Type B pancreatic cell (in vitro differentiated cells): ENCODE results near the gene COL2A1. TPM values are rescaled to one million over a fixed set of nuclear protein-coding genes. Genes with fewer than 3 reads are reported as not detected.

Source experiments
- DNase-seq: peaks from one replicate; pipeline ENCODE4 v3.0.0; 2021; ENCODE audit warnings: mixed read lengths; ENCODE audit not compliant: unreplicated experiment; ENCODE audit errors: extremely low spot score
- H3K27ac Mint-ChIP-seq: 2 replicates; pipeline ENCODE4 v1.8.0; 2021; ENCODE audit warnings: mild to moderate bottlenecking, mixed read lengths
- H3K27me3 Mint-ChIP-seq: 2 replicates; pipeline ENCODE4 v1.8.0; 2021; ENCODE audit warnings: mixed read lengths
- H3K36me3 Mint-ChIP-seq: 2 replicates; pipeline ENCODE4 v1.8.0; 2021; ENCODE audit warnings: mixed read lengths
- H3K4me1 Mint-ChIP-seq: one replicate; pipeline ENCODE4 v1.8.0; 2021; ENCODE audit warnings: mixed read lengths; ENCODE audit not compliant: unreplicated experiment
- H3K4me3 Mint-ChIP-seq: 2 replicates; pipeline ENCODE4 v1.8.0; 2021; ENCODE audit warnings: mild to moderate bottlenecking, mixed read lengths
- H3K9me3 Mint-ChIP-seq: 2 replicates; pipeline ENCODE4 v1.8.0; 2021; ENCODE audit warnings: mixed read lengths
- CTCF ChIP-seq: fragments of 200-600 bp; sonication (generic); conservative IDR thresholded peaks from 2 replicates; pipeline ENCODE4 v1.5.0; 2021; ENCODE audit warnings: antibody characterized with exemption, mild to moderate bottlenecking
- total RNA-seq: library from RNA; stranded (reverse); gene quantifications from 2 replicates; pipeline ENCODE4 v1.2.1, GENCODE V29; 2021; ENCODE audit warnings: low replicate concordance

COL2A1 gene
- total RNA-seq, 1 donor from 2014 or later: 227 TPM

DNA sequence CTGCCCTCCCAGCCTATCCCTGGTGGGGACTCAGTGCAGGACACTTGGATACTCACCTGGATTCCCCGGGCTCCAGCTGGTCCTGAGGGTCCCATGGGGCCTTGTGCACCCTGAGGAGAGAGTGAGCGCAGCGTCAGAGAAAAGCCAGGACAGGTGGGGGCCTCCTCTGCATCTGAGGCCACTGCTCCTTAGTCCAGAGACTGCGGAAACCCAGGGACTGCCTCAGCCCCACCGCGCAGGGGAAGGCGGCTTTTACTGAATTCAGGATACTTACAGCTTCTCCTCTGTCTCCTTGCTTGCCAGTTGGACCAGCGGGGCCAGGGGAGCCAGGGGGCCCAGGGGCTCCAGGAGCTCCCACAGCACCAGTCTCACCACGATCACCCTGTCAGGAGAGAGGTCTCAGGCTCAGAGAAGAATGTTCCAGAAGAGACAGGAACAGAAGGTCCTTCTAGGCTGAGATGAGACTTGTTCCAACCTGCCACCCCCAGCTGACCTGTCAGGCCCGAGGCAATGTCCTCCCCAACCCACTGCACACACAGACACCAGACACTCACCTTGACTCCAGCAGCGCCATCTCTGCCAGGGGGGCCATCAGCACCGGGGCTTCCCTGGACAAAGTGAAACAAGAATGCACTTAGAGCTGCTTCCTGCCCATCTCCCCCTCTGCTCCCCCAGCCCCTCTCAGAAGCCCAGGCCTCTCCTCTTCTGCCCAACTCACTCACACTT lies 27.1 kb downstream of the COL2A1 start:
- Mint-ChIP-seq H3K27me3 (no peaks in the 10 kb centered on the region), H3K36me3 (peaks cover 4% of the 10 kb centered on the region), H3K4me1 (no peaks in the 10 kb centered on the region), H3K27ac (no peak overlapping the region), H3K9me3 (no peaks in the 10 kb centered on the region), H3K4me3 (no peak overlapping the region)
- TF ChIP-seq CTCF: no peak
- no peak for DNase-seq

DNA sequence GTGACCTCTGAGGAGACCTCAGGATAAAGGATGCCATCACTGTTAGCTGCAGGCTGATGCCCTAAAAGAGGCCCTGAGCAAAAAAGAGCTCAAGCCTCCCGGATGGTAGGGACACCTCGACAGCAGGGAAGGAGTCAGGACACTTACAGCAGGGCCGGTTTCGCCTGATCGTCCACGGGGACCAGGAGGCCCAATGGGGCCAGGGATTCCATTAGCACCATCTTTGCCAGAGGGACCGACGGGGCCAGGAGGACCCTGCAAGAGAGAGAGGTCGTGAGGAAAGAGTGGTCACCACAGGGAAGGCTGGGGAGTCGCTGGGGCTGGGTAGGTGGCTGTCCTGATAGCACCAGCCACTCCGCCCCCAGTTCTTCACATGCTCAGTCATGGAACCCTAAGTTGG lies 28.5 kb downstream of the COL2A1 start:
- Mint-ChIP-seq H3K36me3 (peaks cover 4% of the 10 kb centered on the region), H3K4me1 (no peaks in the 10 kb centered on the region), H3K27ac (no peak overlapping the region), H3K9me3 (no peaks in the 10 kb centered on the region), H3K27me3 (no peaks in the 10 kb centered on the region), H3K4me3 (no peak overlapping the region)
- DNase-seq: no peak
- TF ChIP-seq CTCF: no peak

DNA sequence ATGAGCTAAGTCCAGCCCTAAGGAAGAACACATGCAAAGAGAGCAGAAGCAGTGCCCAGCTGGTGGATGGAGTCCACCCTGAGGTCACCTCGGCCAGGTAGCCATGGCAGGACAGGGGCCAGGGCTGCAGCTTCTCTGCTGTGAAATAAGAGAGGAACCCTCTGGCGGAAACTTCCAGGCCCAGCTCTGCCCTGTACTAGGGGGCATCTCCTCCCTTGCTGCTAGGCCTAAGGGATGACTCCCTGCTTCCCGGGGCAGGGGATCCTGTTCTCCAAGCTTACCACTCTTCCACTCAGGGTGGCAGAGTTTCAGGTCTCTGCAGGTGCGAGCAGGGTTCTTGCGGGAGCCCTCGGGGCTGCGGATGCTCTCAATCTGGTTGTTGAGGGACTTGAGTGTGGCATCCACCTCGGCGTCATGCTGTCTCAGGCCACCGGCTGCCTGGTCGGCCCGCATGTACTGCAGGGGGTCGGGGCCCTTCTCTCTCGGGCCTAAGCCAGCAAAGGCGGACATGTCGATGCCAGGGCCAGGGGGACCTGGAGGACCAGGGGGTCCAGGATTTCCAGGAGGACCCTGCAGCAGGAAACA lies 29.1 kb downstream of the COL2A1 start:
- TF ChIP-seq CTCF: no peak
- peaks cover 4% of the 10 kb centered on the region for H3K36me3 Mint-ChIP-seq
- no peak overlapping the region for H3K27ac Mint-ChIP-seq
- DNase-seq: no peak
- H3K9me3 Mint-ChIP-seq: no peaks in the 10 kb centered on the region
- H3K27me3 Mint-ChIP-seq: no peaks in the 10 kb centered on the region
- no peak overlapping the region for H3K4me3 Mint-ChIP-seq
- no peaks in the 10 kb centered on the region for H3K4me1 Mint-ChIP-seq

DNA sequence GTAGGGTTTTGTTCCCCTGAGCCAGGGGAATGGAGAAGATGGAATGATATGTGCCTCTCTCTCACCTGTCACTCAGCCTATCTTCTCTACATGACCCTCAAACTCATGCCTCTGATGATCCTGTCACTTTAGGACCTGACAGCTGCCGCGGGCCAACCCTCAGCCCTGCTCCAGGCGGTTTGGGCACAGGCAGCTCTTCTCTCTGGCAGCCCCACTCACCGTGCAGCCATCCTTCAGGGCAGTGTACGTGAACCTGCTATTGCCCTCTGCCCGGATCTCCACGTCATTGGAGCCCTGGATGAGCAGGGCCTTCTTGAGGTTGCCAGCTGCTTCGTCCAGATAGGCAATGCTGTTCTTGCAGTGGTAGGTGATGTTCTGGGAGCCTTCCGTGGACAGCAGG lies 30.4 kb downstream of the COL2A1 start:
- H3K27ac Mint-ChIP-seq: no peak overlapping the region
- TF ChIP-seq CTCF: no peak
- peaks cover 4% of the 10 kb centered on the region for H3K36me3 Mint-ChIP-seq
- no peaks in the 10 kb centered on the region for H3K27me3 Mint-ChIP-seq
- DNase-seq: no peak
- no peaks in the 10 kb centered on the region for H3K9me3 Mint-ChIP-seq
- no peak overlapping the region for H3K4me3 Mint-ChIP-seq
- H3K4me1 Mint-ChIP-seq: no peaks in the 10 kb centered on the region

DNA sequence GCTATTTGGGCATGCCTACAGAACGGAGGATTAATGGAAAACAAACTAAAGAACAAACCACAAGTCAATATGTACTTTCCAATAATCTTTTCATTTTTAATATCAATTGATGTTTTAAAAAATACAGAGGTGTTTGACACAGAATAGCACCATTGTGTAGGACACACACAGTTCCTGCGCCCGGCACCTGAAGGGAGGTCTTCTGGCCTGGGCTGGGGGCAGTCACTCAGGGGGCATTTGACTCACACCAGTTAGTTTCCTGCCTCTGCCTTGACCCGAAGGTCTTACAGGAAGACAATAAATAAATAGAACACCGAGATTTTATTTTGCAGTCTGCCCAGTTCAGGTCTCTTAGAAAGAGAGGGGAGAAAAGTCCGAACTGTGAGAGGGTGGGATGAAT lies 31.4 kb downstream of the COL2A1 start:
- DNase-seq: no peak
- no peaks in the 10 kb centered on the region for H3K27me3 Mint-ChIP-seq
- no peak for TF ChIP-seq CTCF
- no peak overlapping the region for H3K4me3 Mint-ChIP-seq
- H3K27ac Mint-ChIP-seq: no peak overlapping the region
- H3K9me3 Mint-ChIP-seq: no peaks in the 10 kb centered on the region
- H3K36me3 Mint-ChIP-seq: peaks cover 4% of the 10 kb centered on the region
- no peaks in the 10 kb centered on the region for H3K4me1 Mint-ChIP-seq
